Measurements from ENCODE around the gene ZNF324B.

- TF ChIP-seq POLR2A (IDR thresholded peaks at IDR 0.05; ENCODE audit: low read depth, low read length), result no peak
- no peak for TF ChIP-seq CTCF (IDR thresholded peaks at IDR 0.05; ENCODE audit: extremely low read depth in 1 of 2, insufficient read depth in 1 of 2, low read depth in 1 of 2, low read length in 2 of 2)
- no peak for TF ChIP-seq EZH2 (IDR thresholded peaks at IDR 0.05; ENCODE audit: borderline replicate concordance, low read depth, low read length, severe bottlenecking)
- no peak for TF ChIP-seq POLR2AphosphoS5 (IDR thresholded peaks at IDR 0.05; ENCODE audit: insufficient read depth, low read depth, low read length)
- TF ChIP-seq MYC (IDR thresholded peaks at IDR 0.05; ENCODE audit: low read depth, low read length), result no peak
- TF ChIP-seq MAX (IDR thresholded peaks at IDR 0.05; ENCODE audit: insufficient read depth, insufficient read length), result no peak
Measured at GRCh38 chr19:58416604-58417003, 34.8 kb upstream of the ZNF324B start.
